ENCODE results near the gene IFRD2.
A peak's percentile ranks its signal among the peaks of the same experiment; 100 is the strongest.
"Not testable (repeated sequence)": the region's sequence is repeated elsewhere in the genome, so short reads cannot be mapped to it uniquely, and the experiment has no call there.

Gene IFRD2

GRCh38 chr3:50319181-50319893 lies 27.1 kb upstream of the IFRD2 start:
- H3K9ac ChIP-seq (ENCODE audit: low read depth in 1 of 2, low read length in 2 of 2): peak overlapping the region; percentile 26 to 87
- H3K27me3 ChIP-seq (ENCODE audit: control insufficient read depth in 2 of 2, insufficient read depth in 2 of 2, low read length in 2 of 2): no peaks in the 10 kb centered on the region
- H3K4me3 ChIP-seq (ENCODE audit: low read length in 2 of 2): peak overlapping the region; percentile 6 to 89
- no peaks in the 10 kb centered on the region for H3K9me3 ChIP-seq (ENCODE audit: control insufficient read depth in 2 of 2, low read length in 2 of 2)
- H3K27ac ChIP-seq (ENCODE audit: low read depth in 2 of 2, low read length in 2 of 2): no peak overlapping the region
- H3K4me1 ChIP-seq (ENCODE audit: control insufficient read depth in 2 of 2, insufficient read depth in 2 of 2, low read length in 2 of 2): peaks cover 55 to 60% of the 10 kb centered on the region in 2 donors
- H3K36me3 ChIP-seq (ENCODE audit: control insufficient read depth in 2 of 2, insufficient read depth in 2 of 2, low read length in 2 of 2): peaks cover 2 to 8% of the 10 kb centered on the region in 2 donors

GRCh38 chr3:50318615-50319014 lies 26.4 kb upstream of the IFRD2 start:
- peak overlapping the region in 1 of 2 donors; percentile 29 for H3K4me3 ChIP-seq (ENCODE audit: low read length in 2 of 2)
- peaks cover 55 to 60% of the 10 kb centered on the region in 2 donors for H3K4me1 ChIP-seq (ENCODE audit: control insufficient read depth in 2 of 2, insufficient read depth in 2 of 2, low read length in 2 of 2)
- H3K9me3 ChIP-seq (ENCODE audit: control insufficient read depth in 2 of 2, low read length in 2 of 2): no peaks in the 10 kb centered on the region
- H3K27me3 ChIP-seq (ENCODE audit: control insufficient read depth in 2 of 2, insufficient read depth in 2 of 2, low read length in 2 of 2): no peaks in the 10 kb centered on the region
- peak overlapping the region in 1 of 2 donors; percentile 82 for H3K9ac ChIP-seq (ENCODE audit: low read depth in 1 of 2, low read length in 2 of 2)
- H3K36me3 ChIP-seq (ENCODE audit: control insufficient read depth in 2 of 2, insufficient read depth in 2 of 2, low read length in 2 of 2): peaks cover 2 to 8% of the 10 kb centered on the region in 2 donors
- peak overlapping the region; percentile 97 to 98 for H3K27ac ChIP-seq (ENCODE audit: low read depth in 2 of 2, low read length in 2 of 2)

- peak overlapping the region; percentile 41 to 82 for H3K9ac ChIP-seq (ENCODE audit: low read depth in 1 of 2, low read length in 2 of 2)
- peak overlapping the region; percentile 97 to 98 for H3K27ac ChIP-seq (ENCODE audit: low read depth in 2 of 2, low read length in 2 of 2)
- peaks cover 2 to 8% of the 10 kb centered on the region in 2 donors for H3K36me3 ChIP-seq (ENCODE audit: control insufficient read depth in 2 of 2, insufficient read depth in 2 of 2, low read length in 2 of 2)
- peak overlapping the region in 1 of 2 donors; percentile 29 for H3K4me3 ChIP-seq (ENCODE audit: low read length in 2 of 2)
- no peaks in the 10 kb centered on the region for H3K9me3 ChIP-seq (ENCODE audit: control insufficient read depth in 2 of 2, low read length in 2 of 2)
- H3K27me3 ChIP-seq (ENCODE audit: control insufficient read depth in 2 of 2, insufficient read depth in 2 of 2, low read length in 2 of 2): no peaks in the 10 kb centered on the region
- peaks cover 55 to 60% of the 10 kb centered on the region in 2 donors for H3K4me1 ChIP-seq (ENCODE audit: control insufficient read depth in 2 of 2, insufficient read depth in 2 of 2, low read length in 2 of 2)
Measured at GRCh38 chr3:50318163-50318562, 25.9 kb upstream of the IFRD2 start.

GRCh38 chr3:50317300-50317699 lies 25.1 kb upstream of the IFRD2 start:
- H3K9me3 ChIP-seq (ENCODE audit: control insufficient read depth in 2 of 2, low read length in 2 of 2): no peaks in the 10 kb centered on the region
- peak overlapping the region; percentile 97 to 98 for H3K27ac ChIP-seq (ENCODE audit: low read depth in 2 of 2, low read length in 2 of 2)
- H3K9ac ChIP-seq (ENCODE audit: low read depth in 1 of 2, low read length in 2 of 2): peak overlapping the region; percentile 71 to 82
- peak overlapping the region; percentile 23 to 34 for H3K4me3 ChIP-seq (ENCODE audit: low read length in 2 of 2)
- H3K36me3 ChIP-seq (ENCODE audit: control insufficient read depth in 2 of 2, insufficient read depth in 2 of 2, low read length in 2 of 2): peaks cover 2 to 8% of the 10 kb centered on the region in 2 donors
- peaks cover 53 to 54% of the 10 kb centered on the region in 2 donors for H3K4me1 ChIP-seq (ENCODE audit: control insufficient read depth in 2 of 2, insufficient read depth in 2 of 2, low read length in 2 of 2)
- H3K27me3 ChIP-seq (ENCODE audit: control insufficient read depth in 2 of 2, insufficient read depth in 2 of 2, low read length in 2 of 2): no peaks in the 10 kb centered on the region

GRCh38 chr3:50316657-50317242 lies 24.5 kb upstream of the IFRD2 start:
- H3K27me3 ChIP-seq (ENCODE audit: control insufficient read depth in 2 of 2, insufficient read depth in 2 of 2, low read length in 2 of 2): no peaks in the 10 kb centered on the region
- peak overlapping the region; percentile 71 to 82 for H3K9ac ChIP-seq (ENCODE audit: low read depth in 1 of 2, low read length in 2 of 2)
- H3K27ac ChIP-seq (ENCODE audit: low read depth in 2 of 2, low read length in 2 of 2): peak overlapping the region; percentile 97 to 98
- H3K4me1 ChIP-seq (ENCODE audit: control insufficient read depth in 2 of 2, insufficient read depth in 2 of 2, low read length in 2 of 2): peaks cover 47 to 49% of the 10 kb centered on the region in 2 donors
- H3K36me3 ChIP-seq (ENCODE audit: control insufficient read depth in 2 of 2, insufficient read depth in 2 of 2, low read length in 2 of 2): peaks cover 2 to 8% of the 10 kb centered on the region in 2 donors
- H3K4me3 ChIP-seq (ENCODE audit: low read length in 2 of 2): peak overlapping the region; percentile 23 to 34
- H3K9me3 ChIP-seq (ENCODE audit: control insufficient read depth in 2 of 2, low read length in 2 of 2): no peaks in the 10 kb centered on the region

DNA sequence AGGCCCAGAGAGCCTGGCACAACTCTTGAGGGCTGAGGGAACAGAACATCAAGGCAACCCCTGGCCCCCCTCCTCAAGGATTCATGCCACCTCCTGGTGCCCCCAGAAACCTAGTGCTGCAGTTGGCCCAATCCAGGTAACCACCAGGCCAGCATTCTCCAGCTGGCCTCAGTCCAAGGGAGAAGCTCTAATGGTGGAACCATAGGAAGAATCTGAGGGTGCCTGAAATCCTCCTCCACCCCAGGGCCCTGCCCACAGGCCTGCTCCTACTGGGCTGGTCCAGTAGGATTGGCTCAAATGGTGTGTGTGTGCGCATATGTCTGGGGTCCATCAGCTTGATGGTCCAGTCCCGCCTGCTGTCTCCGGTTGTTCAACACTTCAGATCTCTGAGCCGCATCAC lies 22.6 kb upstream of the IFRD2 start:
- Histone ChIP-seq H3K27me3 (ENCODE audit: control insufficient read depth in 2 of 2, insufficient read depth in 2 of 2, low read length in 2 of 2) (no peaks in the 10 kb centered on the region), H3K4me1 (ENCODE audit: control insufficient read depth in 2 of 2, insufficient read depth in 2 of 2, low read length in 2 of 2) (peaks cover 36 to 39% of the 10 kb centered on the region in 2 donors), H3K27ac (ENCODE audit: low read depth in 2 of 2, low read length in 2 of 2) (no peak overlapping the region), H3K9me3 (ENCODE audit: control insufficient read depth in 2 of 2, low read length in 2 of 2) (no peaks in the 10 kb centered on the region), H3K9ac (ENCODE audit: low read depth in 1 of 2, low read length in 2 of 2) (no peak overlapping the region), H3K36me3 (ENCODE audit: control insufficient read depth in 2 of 2, insufficient read depth in 2 of 2, low read length in 2 of 2) (peaks cover 2 to 8% of the 10 kb centered on the region in 2 donors), H3K4me3 (ENCODE audit: low read length in 2 of 2) (no peak overlapping the region)

DNA sequence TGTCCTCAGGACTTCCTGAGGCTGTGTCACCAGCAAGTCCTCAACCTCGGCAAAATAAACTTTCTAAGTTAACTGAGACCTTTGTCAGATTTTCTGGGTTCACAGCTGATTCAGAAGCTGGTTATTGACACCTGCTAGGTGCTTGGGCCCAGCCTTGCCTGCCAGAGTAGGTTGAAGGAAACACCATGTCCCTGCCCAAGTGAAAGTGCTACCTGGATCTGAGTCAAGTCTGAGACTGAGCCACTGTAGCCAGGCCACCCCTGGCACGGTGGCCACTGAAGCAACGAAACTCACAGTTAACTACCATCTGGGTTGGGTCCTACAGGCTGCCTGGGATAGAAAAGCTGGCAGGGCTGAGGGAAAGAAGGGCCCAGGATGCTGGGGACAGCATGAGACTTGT lies 22.1 kb upstream of the IFRD2 start:
- H3K27me3 ChIP-seq (ENCODE audit: control insufficient read depth in 2 of 2, insufficient read depth in 2 of 2, low read length in 2 of 2): no peaks in the 10 kb centered on the region
- no peak overlapping the region for H3K9ac ChIP-seq (ENCODE audit: low read depth in 1 of 2, low read length in 2 of 2)
- H3K27ac ChIP-seq (ENCODE audit: low read depth in 2 of 2, low read length in 2 of 2): no peak overlapping the region
- H3K36me3 ChIP-seq (ENCODE audit: control insufficient read depth in 2 of 2, insufficient read depth in 2 of 2, low read length in 2 of 2): peaks cover 2 to 3% of the 10 kb centered on the region in 2 donors
- no peaks in the 10 kb centered on the region for H3K9me3 ChIP-seq (ENCODE audit: control insufficient read depth in 2 of 2, low read length in 2 of 2)
- H3K4me3 ChIP-seq (ENCODE audit: low read length in 2 of 2): no peak overlapping the region
- peaks cover 31 to 35% of the 10 kb centered on the region in 2 donors for H3K4me1 ChIP-seq (ENCODE audit: control insufficient read depth in 2 of 2, insufficient read depth in 2 of 2, low read length in 2 of 2)

GRCh38 chr3:50312041-50312440 lies 19.8 kb upstream of the IFRD2 start:
- H3K9me3 ChIP-seq (ENCODE audit: control insufficient read depth in 2 of 2, low read length in 2 of 2); H3K4me3 ChIP-seq (ENCODE audit: low read length in 2 of 2); H3K27ac ChIP-seq (ENCODE audit: low read depth in 2 of 2, low read length in 2 of 2); H3K9ac ChIP-seq (ENCODE audit: low read depth in 1 of 2, low read length in 2 of 2); H3K36me3 ChIP-seq (ENCODE audit: control insufficient read depth in 2 of 2, insufficient read depth in 2 of 2, low read length in 2 of 2); H3K27me3 ChIP-seq (ENCODE audit: control insufficient read depth in 2 of 2, insufficient read depth in 2 of 2, low read length in 2 of 2): not testable (repeated sequence)
- H3K4me1 ChIP-seq (ENCODE audit: control insufficient read depth in 2 of 2, insufficient read depth in 2 of 2, low read length in 2 of 2): peaks cover 9 to 12% of the 10 kb centered on the region in 2 donors

- H3K9ac ChIP-seq (ENCODE audit: low read depth in 1 of 2, low read length in 2 of 2): no peak overlapping the region
- no peaks in the 10 kb centered on the region for H3K27me3 ChIP-seq (ENCODE audit: control insufficient read depth in 2 of 2, insufficient read depth in 2 of 2, low read length in 2 of 2)
- H3K4me1 ChIP-seq (ENCODE audit: control insufficient read depth in 2 of 2, insufficient read depth in 2 of 2, low read length in 2 of 2): peaks cover 16 to 21% of the 10 kb centered on the region in 2 donors
- H3K27ac ChIP-seq (ENCODE audit: low read depth in 2 of 2, low read length in 2 of 2): no peak overlapping the region
- H3K36me3 ChIP-seq (ENCODE audit: control insufficient read depth in 2 of 2, insufficient read depth in 2 of 2, low read length in 2 of 2): no peaks in the 10 kb centered on the region
- no peaks in the 10 kb centered on the region for H3K9me3 ChIP-seq (ENCODE audit: control insufficient read depth in 2 of 2, low read length in 2 of 2)
- H3K4me3 ChIP-seq (ENCODE audit: low read length in 2 of 2): no peak overlapping the region
Measured at GRCh38 chr3:50304601-50305000, 12.4 kb upstream of the IFRD2 start.

GRCh38 chr3:50303013-50303815 lies 11.0 kb upstream of the IFRD2 start, which contains the start of gene HYAL1:
HYAL1 (minus strand) TSS chr3:50303574; CDS start chr3:50302956, 618 bp downstream.
- H3K36me3 ChIP-seq (ENCODE audit: control insufficient read depth in 2 of 2, insufficient read depth in 2 of 2, low read length in 2 of 2): no peaks in the 10 kb centered on the region
- H3K9ac ChIP-seq (ENCODE audit: low read depth in 1 of 2, low read length in 2 of 2): peak within 1 kb of the TSS in 1 of 2 donors; percentile 61
- peak within 1 kb of the TSS; percentile 19 to 58 for H3K27ac ChIP-seq (ENCODE audit: low read depth in 2 of 2, low read length in 2 of 2)
- H3K4me1 ChIP-seq (ENCODE audit: control insufficient read depth in 2 of 2, insufficient read depth in 2 of 2, low read length in 2 of 2): peaks cover 25 to 31% of the 10 kb centered on the region in 2 donors
- H3K4me3 ChIP-seq (ENCODE audit: low read length in 2 of 2): no peak within 1 kb of the TSS
- no peaks in the 10 kb centered on the region for H3K27me3 ChIP-seq (ENCODE audit: control insufficient read depth in 2 of 2, insufficient read depth in 2 of 2, low read length in 2 of 2)
- no peaks in the 10 kb centered on the region for H3K9me3 ChIP-seq (ENCODE audit: control insufficient read depth in 2 of 2, low read length in 2 of 2)

All from mucosa of rectum (tissue), 2 donors.